ENCODE measurements around the gene TANGO2. TPM values are rescaled to one million over a fixed set of nuclear protein-coding genes. Genes with fewer than 3 reads are reported as not detected.
A peak's percentile ranks its signal among the peaks of the same experiment; 100 is the strongest.

TANGO2 gene
- total and polyA plus RNA-seq, 9 of the 15 experiments (the other 6 are each of a cell fraction or from before 2014, with no cell fraction given): 15.5 to 94.9 (median 70.1) TPM

GRCh38 chr22:20058989-20059770 lies 38.3 kb downstream of the TANGO2 start (continued):
- TF ChIP-seq SMAD2 (IDR thresholded peaks at IDR 0.05; ENCODE audit: low read depth, low read length) (no peak), TAF1 (IDR thresholded peaks at IDR 0.05; ENCODE audit: control insufficient read depth, extremely low read depth, insufficient read depth, low read length, severe bottlenecking) (no peak), BRD4 (IDR thresholded peaks at IDR 0.05) (peak; percentile 87), NCOA1 (IDR thresholded peaks at IDR 0.05; ENCODE audit: low read depth) (0 out of 2 replicates have a peak, but pooled peaks have one; percentile 48), MYNN (IDR thresholded peaks at IDR 0.05) (0 out of 2 replicates have a peak, but pooled peaks have one; percentile 56), MYNN (CRISPR knock-in tag; IDR thresholded peaks at IDR 0.05) (no peak), ZNF124 (CRISPR knock-in tag; IDR thresholded peaks at IDR 0.05) (no peak), FOXA1 (IDR thresholded peaks at IDR 0.05; ENCODE audit: borderline replicate concordance) (no peak), NFE2L1 (tag; IDR thresholded peaks at IDR 0.05; ENCODE audit: borderline replicate concordance, low read depth) (no peak), ATF7 (IDR thresholded peaks at IDR 0.05) (peak; percentile 12; the same call in 1 of the 2 replicates), RBM14 (IDR thresholded peaks at IDR 0.05; ENCODE audit: borderline replicate concordance, insufficient read depth, low read depth, low read length) (no peak), MYBL2 (IDR thresholded peaks at IDR 0.05; ENCODE audit: low read depth) (no peak), MYBL2 (CRISPR knock-in tag; IDR thresholded peaks at IDR 0.05; ENCODE audit: borderline replicate concordance) (no peak), ELF2 (CRISPR knock-in tag; IDR thresholded peaks at IDR 0.05) (peak; percentile 69), CEBPZ (IDR thresholded peaks at IDR 0.05; ENCODE audit: borderline replicate concordance, low read depth, low read length) (no peak), PTRF (tag; IDR thresholded peaks at IDR 0.05) (peak; percentile 7; the same call in 1 of the 2 replicates), TAF9B (IDR thresholded peaks at IDR 0.05; ENCODE audit: partially characterized antibody) (no peak), SAP30 (IDR thresholded peaks at IDR 0.05; ENCODE audit: borderline replicate concordance, insufficient read depth, low read depth, low read length, poor library complexity, severe bottlenecking) (peak; percentile 68)
- TF ChIP-seq, protein P1, sequence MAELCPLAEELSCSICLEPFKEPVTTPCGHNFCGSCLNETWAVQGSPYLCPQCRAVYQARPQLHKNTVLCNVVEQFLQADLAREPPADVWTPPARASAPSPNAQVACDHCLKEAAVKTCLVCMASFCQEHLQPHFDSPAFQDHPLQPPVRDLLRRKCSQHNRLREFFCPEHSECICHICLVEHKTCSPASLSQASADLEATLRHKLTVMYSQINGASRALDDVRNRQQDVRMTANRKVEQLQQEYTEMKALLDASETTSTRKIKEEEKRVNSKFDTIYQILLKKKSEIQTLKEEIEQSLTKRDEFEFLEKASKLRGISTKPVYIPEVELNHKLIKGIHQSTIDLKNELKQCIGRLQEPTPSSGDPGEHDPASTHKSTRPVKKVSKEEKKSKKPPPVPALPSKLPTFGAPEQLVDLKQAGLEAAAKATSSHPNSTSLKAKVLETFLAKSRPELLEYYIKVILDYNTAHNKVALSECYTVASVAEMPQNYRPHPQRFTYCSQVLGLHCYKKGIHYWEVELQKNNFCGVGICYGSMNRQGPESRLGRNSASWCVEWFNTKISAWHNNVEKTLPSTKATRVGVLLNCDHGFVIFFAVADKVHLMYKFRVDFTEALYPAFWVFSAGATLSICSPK (IDR thresholded peaks at IDR 0.05; ENCODE audit: borderline replicate concordance): peak; percentile 88
- TF ChIP-seq, protein P2, sequence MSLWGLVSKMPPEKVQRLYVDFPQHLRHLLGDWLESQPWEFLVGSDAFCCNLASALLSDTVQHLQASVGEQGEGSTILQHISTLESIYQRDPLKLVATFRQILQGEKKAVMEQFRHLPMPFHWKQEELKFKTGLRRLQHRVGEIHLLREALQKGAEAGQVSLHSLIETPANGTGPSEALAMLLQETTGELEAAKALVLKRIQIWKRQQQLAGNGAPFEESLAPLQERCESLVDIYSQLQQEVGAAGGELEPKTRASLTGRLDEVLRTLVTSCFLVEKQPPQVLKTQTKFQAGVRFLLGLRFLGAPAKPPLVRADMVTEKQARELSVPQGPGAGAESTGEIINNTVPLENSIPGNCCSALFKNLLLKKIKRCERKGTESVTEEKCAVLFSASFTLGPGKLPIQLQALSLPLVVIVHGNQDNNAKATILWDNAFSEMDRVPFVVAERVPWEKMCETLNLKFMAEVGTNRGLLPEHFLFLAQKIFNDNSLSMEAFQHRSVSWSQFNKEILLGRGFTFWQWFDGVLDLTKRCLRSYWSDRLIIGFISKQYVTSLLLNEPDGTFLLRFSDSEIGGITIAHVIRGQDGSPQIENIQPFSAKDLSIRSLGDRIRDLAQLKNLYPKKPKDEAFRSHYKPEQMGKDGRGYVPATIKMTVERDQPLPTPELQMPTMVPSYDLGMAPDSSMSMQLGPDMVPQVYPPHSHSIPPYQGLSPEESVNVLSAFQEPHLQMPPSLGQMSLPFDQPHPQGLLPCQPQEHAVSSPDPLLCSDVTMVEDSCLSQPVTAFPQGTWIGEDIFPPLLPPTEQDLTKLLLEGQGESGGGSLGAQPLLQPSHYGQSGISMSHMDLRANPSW (CRISPR knock-in tag; IDR thresholded peaks at IDR 0.05): 0 out of 2 replicates have a peak, but pooled peaks have one; percentile 25

Data from K562 (cell line).